ENCODE data around the gene RPS5.
A peak's percentile ranks its signal among the peaks of the same experiment; 100 is the strongest.
"Not testable (repeated sequence)": the region's sequence is repeated elsewhere in the genome, so short reads cannot be mapped to it uniquely, and the experiment has no call there.

RPS5 gene

DNA sequence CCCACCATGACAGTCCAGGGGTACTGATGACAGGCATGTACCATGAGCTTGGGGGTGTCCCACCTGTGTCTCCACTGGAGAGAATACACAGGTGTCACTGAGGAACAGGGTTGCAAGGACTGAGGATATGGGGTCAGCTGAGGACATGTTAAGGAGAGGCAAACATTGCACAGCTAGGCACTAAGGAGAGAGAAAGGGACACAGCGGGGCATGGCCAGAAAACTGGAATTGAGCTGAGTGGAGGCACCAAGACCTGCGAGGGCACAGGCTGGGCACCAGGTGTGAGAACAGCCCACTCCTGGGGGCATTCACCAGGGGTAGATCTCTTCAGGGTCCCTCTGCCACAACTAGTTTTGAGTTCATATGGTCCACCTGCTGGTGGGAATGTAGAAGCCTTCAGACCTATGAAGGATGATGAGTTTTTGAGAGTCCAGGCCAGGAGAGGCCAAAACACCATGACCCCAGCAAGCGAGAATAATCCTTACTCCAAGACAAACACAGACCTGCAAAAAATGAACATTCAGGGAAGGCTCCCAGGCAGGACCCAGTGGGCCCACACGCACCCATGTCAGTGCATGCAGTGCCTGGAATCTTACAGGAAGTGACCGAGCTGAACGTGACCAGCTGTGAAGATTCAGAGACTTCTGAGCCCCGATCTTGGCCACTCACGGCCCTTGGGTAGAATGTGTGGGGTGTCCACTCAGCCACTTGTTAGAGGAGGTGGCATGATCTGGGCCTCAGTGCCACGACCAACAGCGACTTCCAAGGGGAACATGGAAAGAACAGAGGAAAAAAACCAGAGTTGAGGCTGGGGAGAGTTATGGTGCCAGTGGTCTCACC lies 20.0 kb downstream of the RPS5 start:
- DNase-seq (ENCODE audit: low read depth) = no peak

DNA sequence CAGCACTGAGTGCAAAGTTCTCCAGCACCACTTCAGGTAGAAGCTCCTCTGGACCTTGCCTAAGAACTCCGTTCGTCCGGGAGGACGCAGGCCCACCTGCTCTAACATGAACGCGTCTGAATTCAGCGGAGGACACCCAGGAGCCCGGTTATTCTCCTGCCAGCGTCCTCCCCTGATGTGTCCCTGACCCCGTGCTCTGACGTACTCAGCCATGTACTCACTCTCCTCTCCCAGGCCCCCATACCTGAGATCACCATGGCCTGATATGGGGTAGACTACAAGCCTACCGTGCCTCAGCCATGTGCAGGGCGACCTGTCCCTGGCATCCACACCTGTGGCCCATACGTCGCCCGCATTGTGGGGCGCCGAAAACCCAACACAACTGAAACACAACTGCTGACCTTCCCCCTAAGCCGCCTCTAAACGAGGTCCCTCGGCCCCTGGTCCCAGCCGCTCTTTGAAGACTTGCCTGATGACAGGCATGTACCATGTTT lies 20.6 kb downstream of the RPS5 start:
- DNase-seq (ENCODE audit: low read depth) = no peak

DNA sequence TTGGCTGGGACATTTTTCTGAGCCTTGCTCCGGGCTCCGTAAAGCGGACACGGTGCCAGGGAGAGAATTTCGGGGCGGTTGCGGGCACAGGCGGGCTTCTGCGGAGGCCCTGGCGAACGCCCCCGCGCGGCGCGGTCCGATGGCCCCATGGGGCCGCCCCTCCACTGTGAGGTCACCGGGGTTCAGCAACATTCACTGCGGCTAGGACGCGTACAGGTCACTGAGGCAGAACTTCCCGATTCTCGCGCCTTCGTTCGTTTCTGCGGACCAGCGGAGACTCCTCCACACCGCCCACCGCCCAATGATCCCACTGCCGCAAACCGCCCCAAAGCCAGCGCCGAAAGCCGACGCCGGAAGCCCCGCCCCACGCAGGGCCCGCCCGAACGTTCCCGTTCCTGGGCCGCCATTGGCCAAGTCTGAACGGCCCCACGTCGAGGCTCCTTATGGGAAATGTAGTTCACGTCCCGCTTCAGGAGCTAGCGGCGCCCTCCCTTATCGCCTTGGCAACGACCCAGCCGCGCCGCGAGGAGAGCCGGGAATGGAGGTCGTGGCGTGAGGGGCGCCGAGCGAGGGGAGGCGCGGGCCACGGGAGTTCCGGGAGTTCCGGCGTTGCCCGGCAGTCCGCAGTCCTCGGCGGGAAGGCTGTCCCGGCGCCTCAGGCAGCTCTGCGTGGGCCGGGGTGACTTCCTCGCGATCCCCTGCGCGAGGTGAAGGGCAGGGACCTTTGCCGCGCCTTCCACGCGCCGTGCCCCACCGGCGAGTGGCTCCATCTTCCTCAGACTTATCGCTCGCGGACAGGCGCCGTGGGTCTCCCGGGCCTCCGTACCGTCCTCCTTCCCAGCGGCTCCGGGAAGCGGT lies 21.3 kb downstream of the RPS5 start, which contains the start of gene ZNF584:
ZNF584 (plus strand) TSS at position 498 of the 858 bp plus-strand sequence. CDS start 499 bp downstream, outside the sequence.
- DNase-seq (ENCODE audit: low read depth) = peak; percentile 90

DNA sequence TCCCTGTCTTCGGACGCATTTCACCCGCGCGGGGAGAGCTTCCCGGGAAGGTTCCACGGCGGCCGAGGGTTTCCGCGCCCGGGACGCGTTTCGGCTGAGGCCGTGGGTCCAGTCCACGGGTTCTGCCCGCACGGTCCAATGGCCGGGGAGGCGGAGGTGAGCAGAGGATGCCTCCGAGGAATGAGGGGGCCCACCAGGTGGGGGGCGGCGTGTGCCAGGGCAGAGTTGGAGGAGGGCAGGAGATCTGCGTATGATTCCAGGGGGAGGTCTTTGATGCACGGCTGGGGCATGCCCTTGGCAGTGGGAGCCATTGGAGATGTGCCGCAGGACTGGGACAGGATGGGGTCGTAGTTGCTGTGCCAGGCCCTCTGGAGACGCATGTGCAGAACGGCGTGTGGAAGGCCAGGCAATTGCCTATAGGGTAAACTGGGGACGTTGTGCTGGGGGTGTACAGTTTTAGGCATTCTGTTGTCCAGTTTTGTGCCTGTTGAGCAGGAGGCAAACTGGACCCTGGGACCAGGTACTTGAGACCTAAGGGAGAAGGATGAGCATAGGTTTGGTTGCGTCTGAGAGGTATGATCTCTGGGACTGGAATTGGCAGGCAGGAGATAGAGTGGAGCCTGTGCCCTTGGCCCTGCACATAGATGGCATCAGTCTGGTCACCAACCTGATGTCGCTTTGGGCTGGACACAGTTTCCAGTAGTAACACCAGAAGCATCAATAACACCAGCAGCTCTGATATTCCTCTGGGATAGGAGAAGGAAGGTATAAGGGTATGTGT lies 22.1 kb downstream of the RPS5 start:
- DNase-seq (ENCODE audit: low read depth) = no peak

GRCh38 chr19:58416604-58417003 lies 29.5 kb downstream of the RPS5 start:
- DNase-seq (ENCODE audit: low read depth) = no peak

DNA sequence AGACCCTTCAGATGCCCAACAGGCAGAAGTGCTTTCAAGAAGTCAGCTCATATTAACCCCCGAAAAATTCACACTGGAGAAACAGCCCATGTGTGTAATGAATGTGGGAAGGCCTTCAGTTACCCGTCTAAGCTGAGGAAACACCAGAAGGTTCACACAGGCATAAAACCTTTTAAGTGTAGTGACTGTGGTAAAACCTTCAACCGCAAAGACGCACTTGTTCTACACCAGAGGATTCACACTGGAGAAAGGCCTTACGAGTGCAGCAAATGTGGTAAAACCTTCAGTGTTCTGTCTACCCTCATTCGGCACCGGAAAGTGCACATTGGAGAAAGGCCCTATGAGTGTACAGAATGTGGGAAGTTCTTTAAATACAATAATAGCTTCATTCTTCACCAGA lies 30.0 kb downstream of the RPS5 start:
- no peak for DNase-seq (ENCODE audit: low read depth)

- DNase-seq (ENCODE audit: low read depth) = no peak
Measured at GRCh38 chr19:58428617-58429016, 41.5 kb downstream of the RPS5 start.

DNA sequence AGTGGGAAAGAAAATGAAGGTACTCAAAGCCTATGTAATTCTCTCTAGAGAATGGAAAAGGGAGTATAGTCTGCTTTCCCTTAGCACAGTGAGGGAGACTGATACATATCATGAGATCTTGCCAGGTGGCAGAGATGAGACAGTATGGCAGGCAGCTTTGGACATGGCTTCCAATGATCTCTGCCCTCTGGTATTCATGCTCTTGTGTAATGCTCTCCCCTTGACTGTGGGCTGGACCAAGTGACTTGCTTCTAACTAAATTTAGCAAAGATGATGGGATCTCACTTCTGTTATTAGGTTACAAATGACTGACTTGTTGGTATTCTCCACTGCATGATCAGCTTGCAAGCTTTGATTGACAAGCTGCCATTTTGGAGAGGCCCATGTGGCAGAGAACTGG lies 42.7 kb downstream of the RPS5 start:
- DNase-seq (ENCODE audit: low read depth) = no peak

DNA sequence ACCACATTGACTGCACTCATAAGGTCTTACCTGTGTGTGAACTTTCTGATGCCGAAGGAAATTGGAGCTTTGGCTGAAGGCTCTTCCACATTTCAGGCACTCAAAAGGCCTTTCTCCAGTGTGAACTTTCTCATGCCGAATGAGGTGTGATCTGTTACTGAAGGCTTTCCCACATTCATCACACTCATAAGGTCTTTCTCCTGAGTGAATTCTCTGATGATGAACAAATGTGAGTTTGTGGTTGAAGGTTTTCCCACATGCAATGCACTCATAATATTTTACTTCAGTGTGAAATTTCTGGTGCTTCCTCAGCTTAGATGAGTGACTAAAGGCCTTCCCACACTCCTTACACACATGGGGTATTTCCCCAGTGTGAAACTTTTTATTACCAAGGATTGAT lies 47.1 kb downstream of the RPS5 start:
- DNase-seq (ENCODE audit: low read depth) = no peak

GRCh38 chr19:58439576-58440554 lies 52.8 kb downstream of the RPS5 start, which contains the start of gene ZNF132:
TSS of gene ZNF132 (minus strand) at chr19:58440153. CDS start at chr19:58439821, 332 bp downstream.
- DNase-seq (ENCODE audit: low read depth) = peak; percentile 91

DNA sequence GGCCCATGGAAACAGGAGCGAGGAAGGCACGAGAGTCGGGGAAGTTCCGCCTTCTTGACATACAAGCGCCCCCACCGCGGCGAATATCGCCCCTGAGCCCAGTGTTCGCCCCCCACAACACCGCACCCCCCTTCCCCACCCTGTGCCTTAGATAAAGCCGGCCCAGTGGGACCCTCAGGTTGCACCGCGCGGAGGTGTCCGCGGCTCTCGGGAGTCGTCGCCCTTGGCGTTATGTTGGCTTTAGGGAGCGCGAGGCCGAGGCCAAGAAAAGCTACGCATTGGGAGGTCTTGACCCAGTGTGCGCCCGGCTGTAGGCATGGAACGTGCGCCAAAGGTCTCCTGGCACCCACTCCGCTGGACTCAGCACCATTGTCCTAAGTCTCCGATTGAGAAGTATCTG lies 53.5 kb downstream of the RPS5 start:
- DNase-seq (ENCODE audit: low read depth) = no peak

GRCh38 chr19:58442986-58443385 lies 55.9 kb downstream of the RPS5 start:
- not testable (repeated sequence) for DNase-seq (ENCODE audit: low read depth)

All from activated gamma-delta T cell treated with anti-CD3 and anti-CD28 coated beads, Interleukin-2, amount 50 U/mL, for 16 hours (primary cell).